ENCODE measurements around the gene C1QL2.

Gene C1QL2

GRCh38 chr2:119116411-119117295 is 41.9 kb downstream of the C1QL2 start:
- H2BK120ac ChIP-seq (ENCODE audit: low read depth, low read length), result no peak overlapping the region
- no peak for DNase-seq (ENCODE audit: low spot score)
- no peak overlapping the region for H3K4me3 ChIP-seq (ENCODE audit: low read length in 2 of 2)
- H3K9ac ChIP-seq (ENCODE audit: low read depth, low read length, poor library complexity), result no peak overlapping the region
- H2BK5ac ChIP-seq (ENCODE audit: low read length), result no peak overlapping the region
- H3K18ac ChIP-seq (ENCODE audit: low read length), result no peak overlapping the region
- no peak overlapping the region for H4K8ac ChIP-seq (ENCODE audit: low read depth, low read length)
- H3K27me3 ChIP-seq (ENCODE audit: control insufficient read depth in 3 of 3, insufficient read depth in 3 of 3, low read depth in 1 of 3, low read length in 3 of 3), result peaks cover 0 to 25% (median 0%) of the 10 kb centered on the region in 3 experiments
- no peak overlapping the region for H2AFZ ChIP-seq (ENCODE audit: low read length)
- no peaks in the 10 kb centered on the region for H3K9me3 ChIP-seq (replicated peaks in 1 of 2; ENCODE audit: control insufficient read depth in 2 of 2, insufficient read depth in 1 of 2, low read depth in 1 of 2, low read length in 2 of 2)
- peak overlapping the region; percentile 60 for H3K14ac ChIP-seq (ENCODE audit: low read length)
- H2BK12ac ChIP-seq (ENCODE audit: low read length), result no peak overlapping the region
- no peaks in the 10 kb centered on the region for H3K36me3 ChIP-seq (replicated peaks in 1 of 2; ENCODE audit: control insufficient read depth in 2 of 2, insufficient read depth in 2 of 2, low read length in 2 of 2)
- WGBS, 2 donors (ENCODE audit: extremely low coverage in 2 of 2, insufficient read length in 2 of 2, insufficient replicate concordance in 1 of 2), result no CpG with 5 or more reads among the region's 10 CpGs
- H3K23ac ChIP-seq (ENCODE audit: low read depth, low read length, poor library complexity), result no peak overlapping the region
- H3K4me2 ChIP-seq (ENCODE audit: insufficient read depth, low read length, poor library complexity, severe bottlenecking), result no peak overlapping the region
- no peak overlapping the region for H2AK5ac ChIP-seq (ENCODE audit: low read depth, low read length)
- H3K4ac ChIP-seq (ENCODE audit: low read length), result no peak overlapping the region
- H2BK15ac ChIP-seq (ENCODE audit: low read length), result no peak overlapping the region
- peaks cover 2% of the 10 kb centered on the region for H3K79me1 ChIP-seq (ENCODE audit: low read depth, low read length)
- no peak overlapping the region for H3K27ac ChIP-seq (replicated peaks; ENCODE audit: low read length)
- no peaks in the 10 kb centered on the region for H3K4me1 ChIP-seq (ENCODE audit: control insufficient read depth in 2 of 2, insufficient read depth in 1 of 2, low read depth in 1 of 2, low read length in 2 of 2)
- no peak overlapping the region for H4K91ac ChIP-seq (ENCODE audit: low read depth, low read length, poor library complexity)

DNA sequence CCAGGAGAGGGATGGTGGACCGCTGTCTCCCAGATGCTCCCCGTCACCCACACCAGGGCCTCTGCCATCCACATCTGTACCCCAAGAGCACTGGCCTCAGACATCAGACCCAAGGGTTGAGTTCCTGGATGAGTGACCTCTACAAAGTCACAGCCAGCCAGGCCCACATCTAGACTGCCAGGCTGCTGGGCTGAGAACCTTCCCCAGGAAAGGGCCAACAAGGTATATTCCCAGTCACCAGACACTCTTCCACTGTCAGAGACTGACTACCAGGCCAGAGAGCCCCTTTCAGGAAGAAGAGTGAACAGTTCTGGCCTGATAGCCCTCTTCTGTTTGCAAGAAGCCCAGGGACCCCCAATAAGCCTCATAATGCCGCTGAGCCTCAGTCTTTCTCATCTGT is 44.3 kb downstream of the C1QL2 start:
- no peak for DNase-seq (ENCODE audit: low spot score)
- no peak overlapping the region for H3K4ac ChIP-seq (ENCODE audit: low read length)

GRCh38 chr2:119113489-119113770 is 45.1 kb downstream of the C1QL2 start:
- Histone ChIP-seq H2AK5ac (ENCODE audit: low read depth, low read length) (no peak overlapping the region), H3K18ac (ENCODE audit: low read length) (no peak overlapping the region), H4K8ac (ENCODE audit: low read depth, low read length) (no peak overlapping the region), H3K36me3 (replicated peaks in 1 of 2; ENCODE audit: control insufficient read depth in 2 of 2, insufficient read depth in 2 of 2, low read length in 2 of 2) (no peaks in the 10 kb centered on the region), H3K4me3 (ENCODE audit: low read length in 2 of 2) (no peak overlapping the region), H2BK15ac (ENCODE audit: low read length) (no peak overlapping the region), H2AFZ (ENCODE audit: low read length) (no peak overlapping the region), H3K23ac (ENCODE audit: low read depth, low read length, poor library complexity) (no peak overlapping the region), H3K4me2 (ENCODE audit: insufficient read depth, low read length, poor library complexity, severe bottlenecking) (no peak overlapping the region), H3K9ac (ENCODE audit: low read depth, low read length, poor library complexity) (no peak overlapping the region), H2BK5ac (ENCODE audit: low read length) (no peak overlapping the region), H4K91ac (ENCODE audit: low read depth, low read length, poor library complexity) (no peak overlapping the region), H3K4ac (ENCODE audit: low read length) (no peak overlapping the region), H3K9me3 (replicated peaks in 1 of 2; ENCODE audit: control insufficient read depth in 2 of 2, insufficient read depth in 1 of 2, low read depth in 1 of 2, low read length in 2 of 2) (peaks cover 0 to 4% of the 10 kb centered on the region in 2 donors), H2BK120ac (ENCODE audit: low read depth, low read length) (no peak overlapping the region), H3K27ac (replicated peaks; ENCODE audit: low read length) (no peak overlapping the region), H3K4me1 (ENCODE audit: control insufficient read depth in 2 of 2, insufficient read depth in 1 of 2, low read depth in 1 of 2, low read length in 2 of 2) (no peaks in the 10 kb centered on the region), H2BK12ac (ENCODE audit: low read length) (no peak overlapping the region), H3K14ac (ENCODE audit: low read length) (no peak overlapping the region), H3K27me3 (ENCODE audit: control insufficient read depth in 3 of 3, insufficient read depth in 3 of 3, low read depth in 1 of 3, low read length in 3 of 3) (peaks cover 0 to 17% (median 0%) of the 10 kb centered on the region in 3 experiments), H3K79me1 (ENCODE audit: low read depth, low read length) (peaks cover 2% of the 10 kb centered on the region)
- WGBS, 2 donors (ENCODE audit: extremely low coverage in 2 of 2, insufficient read length in 2 of 2, insufficient replicate concordance in 1 of 2), result no CpG with 5 or more reads among the region's 4 CpGs
- DNase-seq (ENCODE audit: low spot score), result no peak

More for the DNA sequence above, 44.3 kb downstream of the C1QL2 start:
- WGBS, 2 donors (ENCODE audit: extremely low coverage in 2 of 2, insufficient read length in 2 of 2, insufficient replicate concordance in 1 of 2), result no CpG with 5 or more reads among the region's 3 CpGs
- Histone ChIP-seq H2BK12ac (ENCODE audit: low read length) (no peak overlapping the region), H2BK15ac (ENCODE audit: low read length) (no peak overlapping the region), H3K4me1 (ENCODE audit: control insufficient read depth in 2 of 2, insufficient read depth in 1 of 2, low read depth in 1 of 2, low read length in 2 of 2) (no peaks in the 10 kb centered on the region), H3K79me1 (ENCODE audit: low read depth, low read length) (peaks cover 2% of the 10 kb centered on the region), H2AFZ (ENCODE audit: low read length) (no peak overlapping the region), H2AK5ac (ENCODE audit: low read depth, low read length) (no peak overlapping the region), H3K36me3 (replicated peaks in 1 of 2; ENCODE audit: control insufficient read depth in 2 of 2, insufficient read depth in 2 of 2, low read length in 2 of 2) (no peaks in the 10 kb centered on the region), H3K18ac (ENCODE audit: low read length) (no peak overlapping the region), H2BK120ac (ENCODE audit: low read depth, low read length) (no peak overlapping the region), H3K27ac (replicated peaks; ENCODE audit: low read length) (no peak overlapping the region), H3K4me2 (ENCODE audit: insufficient read depth, low read length, poor library complexity, severe bottlenecking) (no peak overlapping the region), H3K23ac (ENCODE audit: low read depth, low read length, poor library complexity) (peak overlapping the region; percentile 4), H4K91ac (ENCODE audit: low read depth, low read length, poor library complexity) (no peak overlapping the region), H3K27me3 (ENCODE audit: control insufficient read depth in 3 of 3, insufficient read depth in 3 of 3, low read depth in 1 of 3, low read length in 3 of 3) (peaks cover 0 to 17% (median 0%) of the 10 kb centered on the region in 3 experiments), H3K4me3 (ENCODE audit: low read length in 2 of 2) (no peak overlapping the region), H3K9me3 (replicated peaks in 1 of 2; ENCODE audit: control insufficient read depth in 2 of 2, insufficient read depth in 1 of 2, low read depth in 1 of 2, low read length in 2 of 2) (peaks cover 0 to 4% of the 10 kb centered on the region in 2 donors), H3K9ac (ENCODE audit: low read depth, low read length, poor library complexity) (no peak overlapping the region), H4K8ac (ENCODE audit: low read depth, low read length) (no peak overlapping the region), H3K14ac (ENCODE audit: low read length) (no peak overlapping the region), H2BK5ac (ENCODE audit: low read length) (no peak overlapping the region)

- no peak overlapping the region for H3K4ac ChIP-seq (ENCODE audit: low read length)
- no peak overlapping the region for H3K9ac ChIP-seq (ENCODE audit: low read depth, low read length, poor library complexity)
- no peak overlapping the region for H4K8ac ChIP-seq (ENCODE audit: low read depth, low read length)
- no peak for DNase-seq (ENCODE audit: low spot score)
- peaks cover 0 to 4% of the 10 kb centered on the region in 2 donors for H3K9me3 ChIP-seq (replicated peaks in 1 of 2; ENCODE audit: control insufficient read depth in 2 of 2, insufficient read depth in 1 of 2, low read depth in 1 of 2, low read length in 2 of 2)
- no peak overlapping the region for H3K23ac ChIP-seq (ENCODE audit: low read depth, low read length, poor library complexity)
- no peak overlapping the region for H3K18ac ChIP-seq (ENCODE audit: low read length)
- peaks cover 0 to 17% (median 0%) of the 10 kb centered on the region in 3 experiments for H3K27me3 ChIP-seq (ENCODE audit: control insufficient read depth in 3 of 3, insufficient read depth in 3 of 3, low read depth in 1 of 3, low read length in 3 of 3)
- H2BK12ac ChIP-seq (ENCODE audit: low read length), result no peak overlapping the region
- no peak overlapping the region for H3K14ac ChIP-seq (ENCODE audit: low read length)
- WGBS, 2 donors (ENCODE audit: extremely low coverage in 2 of 2, insufficient read length in 2 of 2, insufficient replicate concordance in 1 of 2), result no CpG with 5 or more reads among the region's 10 CpGs
- H2AFZ ChIP-seq (ENCODE audit: low read length), result no peak overlapping the region
- H3K4me2 ChIP-seq (ENCODE audit: insufficient read depth, low read length, poor library complexity, severe bottlenecking), result no peak overlapping the region
- no peak overlapping the region for H3K4me3 ChIP-seq (ENCODE audit: low read length in 2 of 2)
- H2BK5ac ChIP-seq (ENCODE audit: low read length), result no peak overlapping the region
- no peak overlapping the region for H2AK5ac ChIP-seq (ENCODE audit: low read depth, low read length)
- H2BK15ac ChIP-seq (ENCODE audit: low read length), result no peak overlapping the region
- H3K4me1 ChIP-seq (ENCODE audit: control insufficient read depth in 2 of 2, insufficient read depth in 1 of 2, low read depth in 1 of 2, low read length in 2 of 2), result no peaks in the 10 kb centered on the region
- H3K79me1 ChIP-seq (ENCODE audit: low read depth, low read length), result peaks cover 2% of the 10 kb centered on the region
- H3K36me3 ChIP-seq (replicated peaks in 1 of 2; ENCODE audit: control insufficient read depth in 2 of 2, insufficient read depth in 2 of 2, low read length in 2 of 2), result no peaks in the 10 kb centered on the region
- no peak overlapping the region for H3K27ac ChIP-seq (replicated peaks; ENCODE audit: low read length)
- no peak overlapping the region for H2BK120ac ChIP-seq (ENCODE audit: low read depth, low read length)
- H4K91ac ChIP-seq (ENCODE audit: low read depth, low read length, poor library complexity), result no peak overlapping the region
Observed at GRCh38 chr2:119112770-119113488, 45.6 kb downstream of the C1QL2 start.

Measured in neuronal stem cell (in vitro differentiated cells).